DMS53 treated with DMSO at 0.1 percent for 48 hours (cell line): ENCODE measurements around the gene BCL6.

Experiments
- DNase-seq: peaks from one replicate; lab custom pipeline; 2025; ENCODE audit not compliant: unreplicated experiment; lab: John Stamatoyannopoulos, UW

The BCL6 gene

GRCh38 chr3:187762792-187763191 is 17.5 kb upstream of the BCL6 start:
- no peak for DNase-seq

- DNase-seq: no peak
Observed at GRCh38 chr3:187759601-187760000, 14.3 kb upstream of the BCL6 start.

- DNase-seq: no peak
Observed at GRCh38 chr3:187758318-187758955, 13.2 kb upstream of the BCL6 start.

- DNase-seq: no peak
Observed at GRCh38 chr3:187753516-187753915, 8.2 kb upstream of the BCL6 start.

GRCh38 chr3:187750513-187751123 is 5.3 kb upstream of the BCL6 start:
- DNase-seq: peak; percentile 61

GRCh38 chr3:187750006-187750512 is 4.8 kb upstream of the BCL6 start:
- peak; percentile 90 for DNase-seq

- peak; percentile 66 for DNase-seq
Observed at GRCh38 chr3:187748050-187748481, 2.8 kb upstream of the BCL6 start.

GRCh38 chr3:187747506-187747905 is 2.2 kb upstream of the BCL6 start:
- DNase-seq: no peak

GRCh38 chr3:187746442-187747281 is 1.4 kb upstream of the BCL6 start:
- DNase-seq: no peak

GRCh38 chr3:187746059-187746441 is 782 bp upstream of the BCL6 start:
- DNase-seq: no peak

- peak; percentile 27 for DNase-seq
Observed at GRCh38 chr3:187744169-187745151, 808 bp downstream of the BCL6 start.

- no peak for DNase-seq
Observed at GRCh38 chr3:187743195-187744141, 1.8 kb downstream of the BCL6 start.

- no peak for DNase-seq
Observed at GRCh38 chr3:187742351-187743171, 2.7 kb downstream of the BCL6 start.

- DNase-seq: peak; percentile 40
Observed at GRCh38 chr3:187741403-187742350, 3.6 kb downstream of the BCL6 start.

GRCh38 chr3:187740421-187741399 is 4.6 kb downstream of the BCL6 start:
- DNase-seq: peak; percentile 5

GRCh38 chr3:187739561-187740332 is 5.5 kb downstream of the BCL6 start:
- DNase-seq: peak; percentile 13
